Endodermal cell (in vitro differentiated cells): ENCODE results near the gene SBK1. TPM values are rescaled to one million over a fixed set of nuclear protein-coding genes. Genes with fewer than 3 reads are reported as not detected.

Experiments
- DNase-seq: peaks from one replicate; pipeline ENCODE4 v3.0.0-alpha.2; 2017
- H3K27ac ChIP-seq: 2 replicates; pipeline ENCODE4 v1.5.1; 2013; ENCODE audit warnings: mild to moderate bottlenecking, low read depth, low read length, moderate library complexity
- H3K27me3 ChIP-seq: 2 replicates; pipeline ENCODE4 v1.6.1; 2013; ENCODE audit warnings: mild to moderate bottlenecking, low read length, moderate library complexity; ENCODE audit not compliant: insufficient read depth, control insufficient read depth, poor library complexity, severe bottlenecking
- H3K36me3 ChIP-seq: 2 replicates; pipeline ENCODE4 v1.7.0; 2013; ENCODE audit warnings: mild to moderate bottlenecking, low read length, moderate library complexity; ENCODE audit not compliant: control insufficient read depth, insufficient read depth
- H3K4me1 ChIP-seq: one replicate; pipeline ENCODE4 v1.7.0; 2013; ENCODE audit warnings: low read length; ENCODE audit not compliant: control insufficient read depth, insufficient read depth
- H3K4me3 ChIP-seq: 2 replicates; pipeline ENCODE4 v1.5.1; 2013; ENCODE audit warnings: mild to moderate bottlenecking, low read length, moderate library complexity
- H3K9ac ChIP-seq: 2 replicates; pipeline ENCODE4 v1.6.1; 2013; ENCODE audit warnings: mild to moderate bottlenecking, low read length, moderate library complexity; ENCODE audit not compliant: poor library complexity, severe bottlenecking; ENCODE audit errors: extremely low read depth
- H3K9me3 ChIP-seq: 2 replicates; pipeline ENCODE4 v1.6.1; 2013; ENCODE audit warnings: mild to moderate bottlenecking, low read length, moderate library complexity; ENCODE audit not compliant: control insufficient read depth
- H3K27ac Mint-ChIP-seq: 2 replicates; pipeline ENCODE4 v1.8.0; 2020; ENCODE audit warnings: mixed read lengths
- H3K27me3 Mint-ChIP-seq: 2 replicates; pipeline ENCODE4 v1.8.0; 2021; ENCODE audit warnings: mild to moderate bottlenecking, mixed read lengths; ENCODE audit not compliant: insufficient read depth
- H3K36me3 Mint-ChIP-seq: 2 replicates; pipeline ENCODE4 v1.8.0; 2020; ENCODE audit warnings: low read depth, mixed read lengths
- H3K4me1 Mint-ChIP-seq: 2 replicates; pipeline ENCODE4 v1.8.0; 2020; ENCODE audit warnings: mixed read lengths
- H3K4me3 Mint-ChIP-seq: 2 replicates; pipeline ENCODE4 v1.8.0; 2020; ENCODE audit warnings: mild to moderate bottlenecking, moderate library complexity, mixed read lengths
- H3K9me3 Mint-ChIP-seq: 2 replicates; pipeline ENCODE4 v1.8.0; 2020; ENCODE audit warnings: mild to moderate bottlenecking, mixed read lengths
- WGBS, 2 experiments: methylation state at CpG; one replicate each; pipeline versions ENCODE4 v1.1.5 to v1.1.7; 2013; ENCODE audit warnings: missing lambda C conversion rate in 2 of 2, mixed read lengths in 1 of 2; ENCODE audit not compliant: insufficient coverage in 1 of 2, insufficient read length in 1 of 2; 5-methylcytosine and 5-hydroxymethylcytosine counted together
- total RNA-seq, 2 donors: library from RNA; stranded (reverse); fragmentation: NEBNext Ultra II Directional in 1 of 2; extraction: Animal tissue kit (Norgen Biotek cat#: 25700) in 1 of 2; gene quantifications; 2 replicates in 1 of 2; 3 replicates in 1 of 2; pipeline ENCODE4 v1.2.1, GENCODE V29; 2021
- TF ChIP-seq, protein P1 (sequence below): fragments of 200-600 bp; sonication (generic); conservative IDR thresholded peaks from 2 replicates; pipeline ENCODE4 v1.5.0; 2021; ENCODE audit warnings: antibody characterized with exemption, mild to moderate bottlenecking

Gene SBK1
- total RNA-seq, 2 donors from 2014 or later = 55.9 to 62.5 TPM

DNA sequence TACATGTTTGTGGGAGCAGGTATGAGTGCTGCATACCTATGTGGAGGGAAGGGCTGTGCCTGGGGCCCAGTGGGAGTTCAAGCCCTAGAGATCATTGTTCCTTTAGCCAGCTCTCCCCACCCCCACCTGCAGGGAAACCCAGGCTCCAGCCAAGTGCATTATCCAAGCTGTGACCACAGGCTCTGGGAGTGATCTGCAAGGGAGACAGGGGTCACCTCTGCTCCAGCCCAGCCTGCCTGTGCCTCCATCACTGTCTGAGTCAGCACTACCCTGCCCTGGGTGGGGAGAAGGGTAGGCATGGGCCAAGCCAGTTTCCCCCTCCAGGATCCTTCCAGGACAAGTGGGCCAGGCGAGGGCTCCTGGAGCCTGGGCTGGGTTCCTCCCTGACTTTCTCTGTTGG lies 32.1 kb upstream of the SBK1 start:
- Mint-ChIP-seq H3K4me3 (peak overlapping the region; percentile 28), H3K27ac (peak overlapping the region; percentile 84), H3K36me3 (no peaks in the 10 kb centered on the region), H3K9me3 (no peaks in the 10 kb centered on the region), H3K27me3 (peaks cover 62% of the 10 kb centered on the region), H3K4me1 (peaks cover 23% of the 10 kb centered on the region)
- Histone ChIP-seq H3K36me3 (no peaks in the 10 kb centered on the region), H3K4me3 (no peak overlapping the region), H3K9ac (no peak overlapping the region), H3K4me1 (peaks cover 11% of the 10 kb centered on the region), H3K9me3 (peaks cover 7% of the 10 kb centered on the region), H3K27me3 (peaks cover 57% of the 10 kb centered on the region), H3K27ac (no peak overlapping the region)
- WGBS, 2 experiments = 80 to 94% methylated on average over 1 of the region's 1 CpG
- peak; percentile 65 for DNase-seq
- TF ChIP-seq, protein P1, sequence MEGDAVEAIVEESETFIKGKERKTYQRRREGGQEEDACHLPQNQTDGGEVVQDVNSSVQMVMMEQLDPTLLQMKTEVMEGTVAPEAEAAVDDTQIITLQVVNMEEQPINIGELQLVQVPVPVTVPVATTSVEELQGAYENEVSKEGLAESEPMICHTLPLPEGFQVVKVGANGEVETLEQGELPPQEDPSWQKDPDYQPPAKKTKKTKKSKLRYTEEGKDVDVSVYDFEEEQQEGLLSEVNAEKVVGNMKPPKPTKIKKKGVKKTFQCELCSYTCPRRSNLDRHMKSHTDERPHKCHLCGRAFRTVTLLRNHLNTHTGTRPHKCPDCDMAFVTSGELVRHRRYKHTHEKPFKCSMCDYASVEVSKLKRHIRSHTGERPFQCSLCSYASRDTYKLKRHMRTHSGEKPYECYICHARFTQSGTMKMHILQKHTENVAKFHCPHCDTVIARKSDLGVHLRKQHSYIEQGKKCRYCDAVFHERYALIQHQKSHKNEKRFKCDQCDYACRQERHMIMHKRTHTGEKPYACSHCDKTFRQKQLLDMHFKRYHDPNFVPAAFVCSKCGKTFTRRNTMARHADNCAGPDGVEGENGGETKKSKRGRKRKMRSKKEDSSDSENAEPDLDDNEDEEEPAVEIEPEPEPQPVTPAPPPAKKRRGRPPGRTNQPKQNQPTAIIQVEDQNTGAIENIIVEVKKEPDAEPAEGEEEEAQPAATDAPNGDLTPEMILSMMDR = no peak

DNA sequence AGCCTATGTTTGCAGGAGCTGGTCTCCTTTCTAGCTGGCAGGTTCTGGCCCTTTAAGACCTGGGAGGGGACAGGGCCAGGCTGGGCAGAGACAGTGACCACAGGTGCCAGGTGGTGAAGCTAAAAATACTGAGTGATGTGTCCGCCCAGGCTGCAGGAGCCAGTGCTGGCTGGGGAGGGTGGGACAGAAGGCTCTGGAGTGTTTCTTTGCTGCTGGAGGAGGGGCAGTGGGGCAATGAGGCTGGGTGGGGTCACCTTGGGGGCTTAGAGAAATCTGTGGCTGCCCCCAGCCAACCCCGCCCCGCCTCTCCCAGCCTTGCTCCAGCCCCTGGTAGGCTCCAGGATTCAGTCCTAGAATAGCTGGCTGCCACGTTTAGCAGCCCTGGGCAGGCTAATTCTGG lies 30.4 kb upstream of the SBK1 start:
- TF ChIP-seq, protein P1 = no peak
- Histone ChIP-seq H3K27ac (no peak overlapping the region), H3K4me1 (peaks cover 11% of the 10 kb centered on the region), H3K4me3 (no peak overlapping the region), H3K27me3 (peaks cover 70% of the 10 kb centered on the region), H3K36me3 (no peaks in the 10 kb centered on the region), H3K9me3 (peaks cover 7% of the 10 kb centered on the region), H3K9ac (no peak overlapping the region)
- Mint-ChIP-seq H3K27ac (no peak overlapping the region), H3K4me1 (peaks cover 15% of the 10 kb centered on the region), H3K27me3 (peaks cover 75% of the 10 kb centered on the region), H3K4me3 (no peak overlapping the region), H3K9me3 (no peaks in the 10 kb centered on the region), H3K36me3 (no peaks in the 10 kb centered on the region)
- DNase-seq = no peak
- 50 to 75% methylated on average over 1 to 4 of the region's 4 CpGs for WGBS, 2 experiments

DNA sequence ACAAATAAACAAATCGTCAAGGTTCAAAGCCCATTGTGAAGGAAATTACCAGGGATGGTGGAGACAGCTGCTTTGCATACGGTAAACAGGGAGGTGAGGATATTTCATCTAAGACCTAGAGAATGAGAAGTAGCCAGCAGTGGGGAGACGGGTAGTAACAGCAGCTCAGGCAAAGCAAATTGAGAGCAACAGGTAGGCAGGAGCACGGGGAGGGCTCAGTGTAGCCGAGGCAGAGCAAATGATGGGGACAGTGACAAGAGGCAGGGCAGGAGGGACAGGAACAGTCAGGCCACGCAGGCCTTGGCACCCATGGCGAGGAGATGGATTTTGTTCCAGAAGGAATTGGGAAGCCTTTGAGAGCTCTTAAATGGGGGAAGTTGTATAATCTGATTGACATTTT lies 29.0 kb upstream of the SBK1 start:
- H3K9me3 Mint-ChIP-seq = no peaks in the 10 kb centered on the region
- no peak for DNase-seq
- Histone ChIP-seq H3K9me3 (peaks cover 7% of the 10 kb centered on the region), H3K4me1 (peaks cover 11% of the 10 kb centered on the region), H3K9ac (no peak overlapping the region), H3K27me3 (peaks cover 71% of the 10 kb centered on the region), H3K4me3 (no peak overlapping the region), H3K27ac (no peak overlapping the region), H3K36me3 (no peaks in the 10 kb centered on the region)
- no peak overlapping the region for H3K27ac Mint-ChIP-seq
- no peak overlapping the region for H3K4me3 Mint-ChIP-seq
- no peaks in the 10 kb centered on the region for H3K36me3 Mint-ChIP-seq
- H3K4me1 Mint-ChIP-seq = peaks cover 15% of the 10 kb centered on the region
- WGBS, 2 experiments = 77 to 85% methylated on average over 7 of the region's 7 CpGs
- TF ChIP-seq, protein P1 = no peak
- H3K27me3 Mint-ChIP-seq = peaks cover 79% of the 10 kb centered on the region
